H9 (cell line): ENCODE measurements around the gene PPBP. TPM values are rescaled to one million over a fixed set of nuclear protein-coding genes. Genes with fewer than 3 reads are reported as not detected.

Experiments used
- DNase-seq: peaks from one replicate; pipeline ENCODE4 v3.0.0-alpha.2; 2017
- H2AFZ ChIP-seq: one replicate; pipeline ENCODE4 v1.6.1; 2013; ENCODE audit warnings: mild to moderate bottlenecking, low read length, control low read depth, moderate library complexity
- H2AK5ac ChIP-seq: 2 replicates; pipeline ENCODE4 v1.6.1; 2013; ENCODE audit warnings: low read length, control low read depth, mixed read lengths; ENCODE audit not compliant: insufficient read length
- H2BK120ac ChIP-seq: one replicate; pipeline ENCODE4 v1.6.1; 2013; ENCODE audit warnings: low read depth, mild to moderate bottlenecking, low read length, control low read depth, inconsistent platforms; ENCODE audit not compliant: poor library complexity, severe bottlenecking
- H2BK12ac ChIP-seq: 2 replicates; pipeline ENCODE4 v1.6.1; 2013; ENCODE audit warnings: low read length, control low read depth, mixed read lengths, low read depth; ENCODE audit not compliant: insufficient read length
- H2BK15ac ChIP-seq: 2 replicates; pipeline ENCODE4 v1.6.1; 2013; ENCODE audit warnings: low read depth, low read length, control low read depth
- H2BK20ac ChIP-seq: one replicate; pipeline ENCODE4 v1.6.1; 2013; ENCODE audit warnings: low read depth, mild to moderate bottlenecking, low read length, control low read depth, inconsistent platforms; ENCODE audit not compliant: poor library complexity, severe bottlenecking
- H2BK5ac ChIP-seq: 2 replicates; pipeline ENCODE4 v1.6.1; 2013; ENCODE audit warnings: low read length, control low read depth, mixed read lengths; ENCODE audit not compliant: insufficient read length
- H3K14ac ChIP-seq: 2 replicates; pipeline ENCODE4 v1.6.1; 2013; ENCODE audit warnings: low read length, control low read depth; ENCODE audit not compliant: insufficient read depth
- H3K18ac ChIP-seq: 2 replicates; pipeline ENCODE4 v1.6.1; 2013; ENCODE audit warnings: low read depth, mild to moderate bottlenecking, mixed read lengths, low read length, control low read depth; ENCODE audit not compliant: insufficient read length
- H3K23ac ChIP-seq: 2 replicates; pipeline ENCODE4 v1.6.1; 2013; ENCODE audit warnings: low read length, control low read depth, mixed read lengths, low read depth; ENCODE audit not compliant: insufficient read length
- H3K23me2 ChIP-seq: 2 replicates; pipeline ENCODE4 v1.6.1; 2013; ENCODE audit warnings: low read depth, mild to moderate bottlenecking, mixed read lengths, low read length, control low read depth; ENCODE audit not compliant: insufficient read length, poor library complexity, severe bottlenecking
- H3K27ac ChIP-seq: 2 replicates; pipeline ENCODE4 v1.5.1; 2013; ENCODE audit warnings: low read length, control low read depth, mixed read lengths, low read depth; ENCODE audit not compliant: insufficient read length
- H3K27me3 ChIP-seq: 2 replicates; pipeline ENCODE4 v1.6.1; 2013; ENCODE audit warnings: low read length, control low read depth, inconsistent platforms; ENCODE audit not compliant: insufficient read depth
- H3K4ac ChIP-seq: 2 replicates; pipeline ENCODE4 v1.6.1; 2013; ENCODE audit warnings: low read depth, mild to moderate bottlenecking, control low read depth, inconsistent platforms, low read length, moderate library complexity
- H3K4me1 ChIP-seq: 2 replicates; pipeline ENCODE4 v1.6.1; 2013; ENCODE audit warnings: low read length, control low read depth, inconsistent platforms; ENCODE audit not compliant: insufficient read depth
- H3K4me2 ChIP-seq: 2 replicates; pipeline ENCODE4 v1.6.1; 2013; ENCODE audit warnings: low read length, control low read depth, mixed read lengths; ENCODE audit not compliant: insufficient read length, insufficient read depth
- H3K56ac ChIP-seq: 2 replicates; pipeline ENCODE4 v1.6.1; 2013; ENCODE audit warnings: low read depth, mild to moderate bottlenecking, mixed read lengths, low read length, control low read depth; ENCODE audit not compliant: insufficient read length
- H3K79me1 ChIP-seq: 2 replicates; pipeline ENCODE4 v1.6.1; 2013; ENCODE audit warnings: low read depth, mild to moderate bottlenecking, moderate library complexity, low read length, control low read depth, inconsistent platforms; ENCODE audit not compliant: insufficient read depth, poor library complexity, severe bottlenecking
- H3K79me2 ChIP-seq: 2 replicates; pipeline ENCODE4 v1.6.1; 2013; ENCODE audit warnings: low read length, control low read depth, inconsistent platforms; ENCODE audit not compliant: insufficient read depth
- H3K9ac ChIP-seq: 2 replicates; pipeline ENCODE4 v1.6.1; 2013; ENCODE audit warnings: low read length, control low read depth, mixed read lengths; ENCODE audit not compliant: insufficient read length; ENCODE audit errors: extremely low read depth
- H3K9me3 ChIP-seq: one replicate; pipeline ENCODE4 v1.6.1; 2013; ENCODE audit warnings: low read depth, low read length, inconsistent platforms; ENCODE audit not compliant: control insufficient read depth
- H3T11ph ChIP-seq: one replicate; pipeline ENCODE4 v1.6.1; 2013; ENCODE audit warnings: mild to moderate bottlenecking, low read length, control low read depth, inconsistent platforms
- H4K20me1 ChIP-seq: one replicate; pipeline ENCODE4 v1.6.1; 2013; ENCODE audit not compliant: control insufficient read depth, insufficient read length, insufficient read depth
- H4K5ac ChIP-seq: 2 replicates; pipeline ENCODE4 v1.6.1; 2013; ENCODE audit warnings: low read depth, mild to moderate bottlenecking, mixed read lengths, low read length, control low read depth; ENCODE audit not compliant: insufficient read length
- H4K8ac ChIP-seq: replicated peaks from 2 replicates; pipeline ENCODE4 v1.6.1; 2013; ENCODE audit warnings: low read length, control low read depth, mixed read lengths, low read depth; ENCODE audit not compliant: insufficient read length
- H4K91ac ChIP-seq: 2 replicates; pipeline ENCODE4 v1.6.1; 2013; ENCODE audit warnings: low read depth, mild to moderate bottlenecking, moderate library complexity, mixed read lengths, low read length, control low read depth; ENCODE audit not compliant: insufficient read length
- H3K27ac Mint-ChIP-seq, 3 experiments: 2 replicates in 2 of 3; 3 replicates in 1 of 3; pipeline ENCODE4 v1.8.0; 2020 to 2021; ENCODE audit warnings: mixed read lengths in 3 of 3, mild to moderate bottlenecking in 1 of 3, moderate library complexity in 1 of 3
- H3K27me3 Mint-ChIP-seq: 2 replicates; pipeline ENCODE4 v1.8.0; 2021; ENCODE audit warnings: low read depth, mild to moderate bottlenecking, moderate library complexity, mixed read lengths
- H3K36me3 Mint-ChIP-seq, 3 experiments: 2 replicates in 2 of 3; 3 replicates in 1 of 3; pipeline ENCODE4 v1.8.0; 2020 to 2021; ENCODE audit warnings: low read depth in 3 of 3, mixed read lengths in 3 of 3; ENCODE audit not compliant: insufficient read depth in 1 of 3
- H3K4me1 Mint-ChIP-seq, 2 experiments: 2 replicates each; pipeline ENCODE4 v1.8.0; 2020; ENCODE audit warnings: mixed read lengths in 2 of 2
- H3K4me3 Mint-ChIP-seq, 2 experiments: 2 replicates in 1 of 2; 3 replicates in 1 of 2; pipeline ENCODE4 v1.8.0; 2020 to 2021; ENCODE audit warnings: mild to moderate bottlenecking in 2 of 2, mixed read lengths in 2 of 2, moderate library complexity in 1 of 2
- H3K9me3 Mint-ChIP-seq, 2 experiments: 2 replicates in 1 of 2; 3 replicates in 1 of 2; pipeline ENCODE4 v1.8.0; 2020; ENCODE audit warnings: mild to moderate bottlenecking in 2 of 2, mixed read lengths in 2 of 2, moderate library complexity in 1 of 2
- WGBS: extraction: QIAGEN DNeasy Blood & Tissue Kit; methylation state at CpG from one replicate; pipeline ENCODE4 v1.1.7; 2013; ENCODE audit warnings: missing lambda C conversion rate, low lambda C conversion rate, mixed read lengths; ENCODE audit not compliant: insufficient read length; ENCODE audit errors: extremely low coverage; 5-methylcytosine and 5-hydroxymethylcytosine counted together
- total RNA-seq: library from RNA; stranded (reverse); gene quantifications from 2 replicates; pipeline ENCODE4 v1.2.1, GENCODE V29; 2021
- TF ChIP-seq, protein P1 (sequence below): fragments of 200-600 bp; sonication (generic); conservative IDR thresholded peaks from 3 replicates; pipeline ENCODE4 v1.8.0; 2021; ENCODE audit warnings: antibody characterized with exemption, mild to moderate bottlenecking

PPBP gene
- total RNA-seq, 1 experiment from 2014 or later, result 0.33 TPM

DNA sequence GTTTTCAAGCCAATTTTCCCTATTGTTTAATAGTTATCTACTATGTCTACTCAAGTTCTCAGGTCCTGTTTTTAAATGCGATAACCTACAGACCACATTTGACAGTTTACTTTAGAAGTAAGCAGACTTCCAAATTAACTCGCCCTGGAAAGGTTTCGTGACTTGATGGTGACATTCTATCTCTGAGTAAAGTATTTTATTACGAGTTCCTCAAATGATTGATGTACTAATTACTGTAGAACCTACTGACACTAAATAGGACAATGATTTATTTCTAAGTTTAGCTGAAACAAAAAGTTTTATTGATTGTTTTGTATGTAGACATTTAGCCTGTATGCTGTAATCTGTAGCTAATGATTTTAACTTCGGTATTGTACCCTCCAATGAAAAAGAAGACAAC is 1.9 kb upstream of the PPBP start:
- no peak overlapping the region for H3K4me3 Mint-ChIP-seq
- Histone ChIP-seq H2AK5ac (no peak overlapping the region), H3K9ac (no peak overlapping the region), H3K56ac (no peak overlapping the region), H2BK12ac (no peak overlapping the region), H3K9me3 (no peaks in the 10 kb centered on the region), H3K27ac (no peak overlapping the region), H2BK120ac (no peak overlapping the region), H3K79me2 (no peaks in the 10 kb centered on the region), H2BK5ac (no peak overlapping the region), H4K8ac (no peak overlapping the region), H2AFZ (no peak overlapping the region), H3T11ph (no peak overlapping the region), H3K23ac (no peak overlapping the region), H2BK15ac (no peak overlapping the region), H3K23me2 (no peaks in the 10 kb centered on the region), H3K14ac (no peak overlapping the region), H3K4me2 (no peak overlapping the region), H3K18ac (no peak overlapping the region), H2BK20ac (no peak overlapping the region), H3K27me3 (no peaks in the 10 kb centered on the region), H4K5ac (no peak overlapping the region), H4K20me1 (no peaks in the 10 kb centered on the region), H3K79me1 (no peaks in the 10 kb centered on the region), H3K4ac (no peak overlapping the region), H4K91ac (no peak overlapping the region), H3K4me1 (no peaks in the 10 kb centered on the region)
- no CpG with 5 or more reads among the region's 5 CpGs for WGBS
- DNase-seq, result no peak
- TF ChIP-seq, protein P1, sequence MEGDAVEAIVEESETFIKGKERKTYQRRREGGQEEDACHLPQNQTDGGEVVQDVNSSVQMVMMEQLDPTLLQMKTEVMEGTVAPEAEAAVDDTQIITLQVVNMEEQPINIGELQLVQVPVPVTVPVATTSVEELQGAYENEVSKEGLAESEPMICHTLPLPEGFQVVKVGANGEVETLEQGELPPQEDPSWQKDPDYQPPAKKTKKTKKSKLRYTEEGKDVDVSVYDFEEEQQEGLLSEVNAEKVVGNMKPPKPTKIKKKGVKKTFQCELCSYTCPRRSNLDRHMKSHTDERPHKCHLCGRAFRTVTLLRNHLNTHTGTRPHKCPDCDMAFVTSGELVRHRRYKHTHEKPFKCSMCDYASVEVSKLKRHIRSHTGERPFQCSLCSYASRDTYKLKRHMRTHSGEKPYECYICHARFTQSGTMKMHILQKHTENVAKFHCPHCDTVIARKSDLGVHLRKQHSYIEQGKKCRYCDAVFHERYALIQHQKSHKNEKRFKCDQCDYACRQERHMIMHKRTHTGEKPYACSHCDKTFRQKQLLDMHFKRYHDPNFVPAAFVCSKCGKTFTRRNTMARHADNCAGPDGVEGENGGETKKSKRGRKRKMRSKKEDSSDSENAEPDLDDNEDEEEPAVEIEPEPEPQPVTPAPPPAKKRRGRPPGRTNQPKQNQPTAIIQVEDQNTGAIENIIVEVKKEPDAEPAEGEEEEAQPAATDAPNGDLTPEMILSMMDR, result no peak
- H3K9me3 Mint-ChIP-seq, result peaks cover 0 to 7% of the 10 kb centered on the region in 2 experiments; a peak in 2 of 5 replicates
- peaks cover 23 to 41% of the 10 kb centered on the region in 2 experiments for H3K4me1 Mint-ChIP-seq
- no peaks in the 10 kb centered on the region for H3K27me3 Mint-ChIP-seq
- no peak overlapping the region for H3K27ac Mint-ChIP-seq
- H3K36me3 Mint-ChIP-seq, result peaks cover 0 to 26% (median 17%) of the 10 kb centered on the region in 3 experiments; a peak in 5 of 7 replicates
